CD4-positive, alpha-beta T cell treated with Interleukin-17A for 1 hour (primary cell): Measurements from ENCODE around the gene RBM28.

Experiments
- DNase-seq: peaks from one replicate; pipeline ENCODE4 v3.0.0-alpha.2; 2020

The RBM28 gene

DNA sequence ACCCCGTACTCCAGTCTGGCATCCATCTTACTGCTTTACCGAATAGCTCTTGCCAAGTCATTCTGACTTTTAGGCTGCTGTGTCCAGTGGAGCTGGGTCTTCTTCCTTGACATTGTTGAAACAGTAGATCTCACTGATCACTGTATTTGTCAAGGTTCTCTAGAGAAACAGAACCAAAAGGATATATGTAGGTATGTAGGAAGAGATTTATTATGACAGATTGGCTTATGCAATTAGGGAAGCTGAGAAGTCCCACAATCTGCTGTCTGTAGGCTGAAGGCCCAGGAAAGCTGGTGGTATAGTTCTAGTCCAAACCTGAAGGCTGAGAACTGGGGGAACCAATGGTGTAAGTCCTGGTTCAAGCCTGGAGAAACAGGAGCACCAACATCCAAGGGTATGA lies 29.9 kb upstream of the RBM28 start:
- DNase-seq: no peak

DNA sequence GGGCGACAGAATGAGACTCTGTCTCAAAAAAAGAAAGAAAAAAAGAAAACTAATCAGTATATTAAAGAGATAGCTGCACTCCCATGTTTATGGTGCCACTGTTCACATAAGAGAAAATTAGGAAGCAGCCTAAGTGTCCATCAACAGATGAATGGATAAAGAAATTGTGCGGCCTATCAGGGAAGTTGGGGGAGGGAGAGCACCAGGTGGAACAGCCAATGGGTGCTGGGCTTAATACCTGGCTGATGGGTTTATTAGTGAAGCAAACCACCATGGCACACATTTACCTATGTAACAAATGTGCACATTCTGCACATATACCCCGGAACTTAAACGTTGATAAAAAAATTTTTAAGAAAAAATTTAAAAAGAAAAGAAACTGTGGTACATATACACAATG lies 26.8 kb upstream of the RBM28 start:
- DNase-seq: no peak

DNA sequence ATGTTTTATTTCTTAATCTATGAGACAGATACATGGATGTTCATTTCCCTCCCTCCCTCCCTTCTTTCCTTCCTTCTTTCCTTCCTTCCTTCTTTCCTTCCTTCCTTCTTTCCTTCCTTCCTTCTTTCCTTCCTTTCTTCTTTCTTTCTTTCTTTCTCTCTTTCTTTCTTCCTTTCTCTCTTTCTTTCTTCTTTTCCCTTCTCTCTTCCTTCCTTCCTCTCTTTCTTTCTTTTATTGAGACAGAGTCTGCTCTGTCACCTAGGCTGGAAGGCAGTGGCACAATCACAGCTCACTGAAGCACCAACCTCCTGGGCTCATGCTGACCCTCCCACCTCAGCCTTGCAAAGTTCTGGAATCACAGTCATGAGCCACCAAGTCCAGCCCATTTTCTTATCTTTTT lies 23.3 kb upstream of the RBM28 start:
- no peak for DNase-seq

DNA sequence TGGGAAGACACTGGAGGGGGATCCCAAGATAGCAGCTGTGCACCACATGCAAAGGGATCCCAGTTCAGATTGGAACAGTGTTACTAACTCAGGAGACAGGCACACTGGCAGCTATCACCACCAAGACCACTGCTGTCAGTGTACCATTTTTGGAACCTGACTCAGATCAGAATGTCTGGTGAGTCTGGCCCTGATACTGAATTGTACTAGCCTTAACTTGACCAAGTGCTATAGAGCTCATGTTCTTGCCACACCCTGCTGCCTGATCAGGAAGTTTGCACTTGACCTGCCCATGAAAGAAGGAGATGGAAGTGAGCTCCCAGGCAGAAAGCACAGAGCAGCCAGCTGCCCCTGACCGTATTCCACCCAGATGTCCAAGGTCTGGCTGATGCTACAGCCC lies 22.6 kb upstream of the RBM28 start:
- no peak for DNase-seq

DNA sequence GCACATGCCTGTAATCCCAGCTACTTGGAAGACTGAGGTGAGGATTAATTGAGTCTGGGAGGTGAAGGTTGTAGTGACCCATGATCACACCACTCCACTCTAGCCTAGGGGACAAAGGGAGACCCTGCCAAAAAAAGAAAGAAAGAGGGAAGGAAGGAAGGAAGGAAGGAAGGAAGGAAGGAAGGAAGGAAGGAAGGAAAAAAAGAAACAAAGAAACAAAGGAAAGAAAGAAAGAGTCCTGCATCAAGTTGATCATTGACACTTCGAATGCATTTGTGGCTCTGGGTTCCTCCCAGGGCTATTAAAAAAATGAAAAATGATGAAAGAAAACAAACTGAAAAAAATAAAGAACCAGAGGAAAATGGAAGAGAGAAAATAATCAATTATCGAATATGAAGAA lies 21.7 kb upstream of the RBM28 start:
- DNase-seq: no peak

DNA sequence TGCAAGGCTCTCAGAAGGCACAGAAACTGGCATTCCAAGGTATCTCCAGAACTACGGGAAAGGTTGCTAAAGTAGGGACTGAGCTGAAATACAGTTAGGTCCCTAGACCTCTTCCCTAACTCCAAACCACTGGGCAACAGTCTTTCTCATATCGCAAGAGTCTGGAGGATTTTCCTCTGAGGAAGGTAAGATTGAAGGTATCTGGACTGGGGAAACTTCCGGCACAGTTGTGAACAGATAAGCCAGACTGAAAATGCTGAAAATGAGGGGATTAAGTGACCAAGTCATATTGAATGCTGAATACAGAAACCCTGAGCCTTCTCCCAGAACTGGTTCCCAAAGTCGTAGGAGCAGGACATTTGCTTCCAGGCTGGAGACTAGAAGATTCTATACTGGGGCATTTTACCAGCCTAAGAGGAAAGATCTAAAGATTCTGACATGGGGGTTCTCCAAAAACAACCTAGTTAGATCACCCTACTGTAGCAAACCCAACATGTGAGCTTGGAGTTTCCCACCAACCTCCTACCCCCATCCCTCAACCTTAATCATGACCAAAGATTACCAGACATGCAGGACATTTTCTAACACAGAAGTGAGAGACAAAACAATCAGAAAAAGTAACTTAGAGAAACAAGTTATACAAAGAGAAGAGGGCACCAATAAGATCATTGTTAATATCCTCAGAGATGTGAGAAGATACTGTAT lies 20.6 kb upstream of the RBM28 start:
- DNase-seq: no peak

DNA sequence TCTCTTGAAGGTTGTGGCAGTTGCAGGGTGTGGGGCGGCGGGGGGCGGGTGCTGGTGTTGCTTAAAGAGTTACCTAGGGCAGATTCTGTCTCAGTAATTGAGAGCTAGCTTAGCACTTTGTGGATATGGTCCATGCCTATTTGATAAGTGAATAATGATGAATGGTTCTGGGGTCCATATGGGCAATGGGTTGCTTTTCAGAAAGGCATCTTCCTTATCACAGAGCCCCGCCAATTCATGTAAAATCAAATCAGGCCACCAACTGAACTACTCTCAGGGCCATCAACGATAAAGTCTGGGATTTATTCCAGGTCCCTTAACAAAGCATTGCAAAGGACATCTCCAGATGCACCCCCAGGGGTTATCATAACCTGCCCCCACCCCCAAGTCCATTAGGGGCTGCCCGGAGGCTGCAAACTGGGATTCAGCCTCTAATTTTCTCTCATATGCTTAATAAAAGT lies 19.6 kb upstream of the RBM28 start:
- no peak for DNase-seq

DNA sequence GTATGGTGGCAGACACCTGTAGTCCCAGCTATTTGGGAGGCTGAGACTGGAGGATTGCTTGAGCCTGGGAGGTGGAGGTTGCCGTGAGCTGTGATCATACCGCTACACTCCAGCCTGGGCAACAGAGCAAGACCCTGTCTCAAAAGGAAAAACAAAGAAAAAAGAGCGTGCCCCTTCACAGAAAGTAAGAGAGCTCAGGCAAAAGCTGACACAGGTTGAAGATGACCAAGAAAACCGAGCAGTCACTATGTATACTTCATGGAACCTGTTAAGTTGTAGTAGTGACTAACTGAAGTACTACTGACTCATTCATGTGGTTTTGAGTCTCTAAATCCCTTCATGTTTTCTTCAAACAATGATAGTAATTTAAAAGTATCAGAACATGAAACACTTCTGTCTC lies 19.0 kb upstream of the RBM28 start:
- DNase-seq: no peak

DNA sequence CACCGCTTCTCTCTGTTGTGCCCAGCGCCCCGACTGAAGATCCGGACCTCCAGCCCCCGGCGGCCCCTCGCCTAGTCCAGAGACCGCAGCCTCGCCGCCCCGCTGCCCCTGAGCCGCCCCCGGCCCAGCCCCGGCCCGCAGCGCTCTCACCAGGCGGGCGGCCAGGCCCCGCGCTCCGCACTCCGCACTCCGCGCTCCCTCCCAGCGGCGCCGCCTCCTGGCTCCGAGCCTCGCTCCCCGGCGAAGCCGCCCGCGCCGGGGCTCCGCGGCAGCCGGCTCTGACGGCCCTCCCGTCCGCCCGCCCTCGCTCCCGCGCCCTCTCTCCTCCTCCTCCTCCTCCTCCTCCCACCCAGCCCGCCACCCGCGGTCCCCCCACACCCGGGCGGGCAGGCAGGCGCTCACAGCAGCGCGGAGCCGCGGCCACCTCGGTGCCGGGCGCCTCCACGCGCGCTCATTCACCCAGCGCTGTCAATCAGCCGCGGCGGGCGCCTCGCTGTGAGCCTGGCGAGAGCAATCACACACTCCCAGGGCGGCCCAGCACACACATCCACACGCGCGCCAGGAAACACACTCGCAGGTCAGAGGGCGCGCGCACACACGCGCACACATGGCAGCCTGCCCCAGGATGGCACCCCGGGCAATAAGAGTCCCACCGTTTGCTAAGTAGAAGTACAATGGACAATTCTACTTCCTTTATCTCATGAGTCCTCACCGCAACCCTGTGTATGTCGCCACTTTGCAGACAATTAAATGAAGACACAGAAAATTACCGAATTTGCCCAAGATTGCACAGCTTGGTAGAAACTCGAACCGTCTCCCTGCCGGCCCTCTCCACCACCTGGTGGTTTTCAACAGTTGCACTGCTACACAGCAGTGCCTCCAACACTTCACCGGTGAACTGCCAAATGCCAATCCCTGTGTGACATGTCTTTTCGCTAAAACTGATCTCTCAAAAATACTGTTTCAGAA lies 18.0 kb upstream of the RBM28 start, which contains the start of gene PRRT4:
TSS of gene PRRT4 (minus strand) at position 280 of the 969 bp plus-strand sequence.
- peak; percentile 58 for DNase-seq

DNA sequence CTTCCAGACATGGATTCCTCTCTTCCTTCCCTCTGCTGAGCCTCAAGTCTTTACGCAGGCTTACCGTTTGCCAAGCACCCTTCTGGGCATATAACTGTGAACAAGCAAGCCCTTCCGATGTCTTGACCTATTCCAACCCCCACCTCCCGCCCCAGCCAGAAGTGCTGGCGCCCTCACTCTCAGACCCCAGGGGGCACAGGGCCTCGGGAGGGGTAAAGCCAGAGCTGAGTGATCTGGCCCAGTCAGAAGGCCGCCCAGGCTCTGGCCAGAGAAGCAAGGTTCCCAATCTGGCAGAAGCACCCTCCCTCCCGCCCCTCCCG lies 16.6 kb upstream of the RBM28 start:
- no peak for DNase-seq

DNA sequence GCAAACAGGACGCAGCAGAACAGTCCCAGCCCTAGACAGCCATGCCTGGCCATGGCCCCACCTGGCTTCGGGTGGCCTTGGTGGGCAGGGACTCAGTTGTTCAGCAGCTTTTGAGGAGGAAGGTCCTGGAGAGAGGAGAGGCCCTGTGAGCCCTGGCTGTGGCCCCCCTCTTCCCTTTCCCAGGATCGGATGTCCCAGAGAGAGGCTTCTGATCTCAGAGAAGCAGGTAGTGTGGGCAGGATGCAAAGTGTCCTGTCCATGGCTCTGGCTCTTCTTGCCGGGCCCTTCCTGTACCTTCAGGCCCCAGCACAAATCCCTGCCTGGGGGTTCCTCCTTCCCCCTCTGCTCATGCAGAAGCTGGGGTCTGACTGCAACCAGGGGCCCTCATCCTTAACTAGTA lies 16.2 kb upstream of the RBM28 start:
- no peak for DNase-seq

DNA sequence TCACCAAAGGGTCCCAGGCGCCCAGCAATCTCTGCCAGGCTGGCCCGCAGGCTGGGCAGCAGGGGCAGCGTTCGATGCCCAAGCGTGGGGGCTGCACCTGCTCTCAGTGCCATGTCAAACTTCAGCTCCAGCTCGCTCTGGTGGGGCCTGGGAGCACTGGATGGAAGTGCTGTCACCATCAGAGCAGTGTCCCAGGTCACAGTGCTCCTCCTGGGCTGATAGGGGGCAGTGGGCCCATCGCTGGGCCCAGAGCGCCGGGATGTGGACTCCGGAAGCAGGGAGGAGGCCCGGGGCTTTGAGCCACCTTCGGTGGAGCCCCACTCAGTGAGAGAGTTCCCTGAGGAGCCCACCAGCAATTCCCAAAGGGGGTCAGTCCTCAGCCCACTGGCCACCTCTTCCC lies 15.6 kb upstream of the RBM28 start:
- no peak for DNase-seq

DNA sequence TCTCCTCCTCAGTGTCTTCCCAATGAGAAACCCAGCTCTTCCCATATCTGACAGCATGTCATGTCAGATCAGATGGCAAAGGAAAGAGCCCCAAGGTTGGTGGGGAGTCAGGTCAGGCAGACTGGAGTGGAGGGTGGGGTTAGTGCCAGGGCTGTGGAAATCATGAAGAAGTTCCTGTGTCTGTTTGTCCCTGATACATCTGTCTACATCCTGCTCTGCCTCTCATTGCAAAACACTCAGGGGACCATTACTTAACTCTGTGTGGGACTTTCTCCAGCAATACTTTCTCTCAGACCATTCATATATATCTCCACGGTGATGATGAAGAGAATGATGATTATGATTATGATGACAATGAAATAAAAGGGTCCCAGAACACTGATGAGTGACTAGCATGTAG lies 14.5 kb upstream of the RBM28 start:
- DNase-seq: no peak

DNA sequence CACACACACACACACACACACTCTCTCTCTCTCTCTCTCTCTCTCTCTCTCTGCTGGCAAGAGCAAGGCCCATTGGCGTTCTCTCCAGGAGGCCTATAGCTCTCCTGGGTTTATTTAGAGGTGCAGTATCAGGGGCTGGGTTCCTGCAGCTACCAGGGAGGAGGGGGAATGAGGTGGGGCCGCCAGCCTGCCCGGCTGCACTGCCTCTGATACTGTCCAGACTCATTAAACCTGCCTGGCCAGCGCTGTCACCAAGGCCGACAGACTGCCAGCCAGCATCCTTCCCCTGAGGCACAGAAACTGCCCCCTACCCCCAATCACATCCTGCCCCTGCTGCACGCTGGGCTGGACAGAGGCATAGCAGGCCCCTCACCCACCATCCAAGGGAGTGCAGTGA lies 13.5 kb upstream of the RBM28 start:
- DNase-seq: no peak

DNA sequence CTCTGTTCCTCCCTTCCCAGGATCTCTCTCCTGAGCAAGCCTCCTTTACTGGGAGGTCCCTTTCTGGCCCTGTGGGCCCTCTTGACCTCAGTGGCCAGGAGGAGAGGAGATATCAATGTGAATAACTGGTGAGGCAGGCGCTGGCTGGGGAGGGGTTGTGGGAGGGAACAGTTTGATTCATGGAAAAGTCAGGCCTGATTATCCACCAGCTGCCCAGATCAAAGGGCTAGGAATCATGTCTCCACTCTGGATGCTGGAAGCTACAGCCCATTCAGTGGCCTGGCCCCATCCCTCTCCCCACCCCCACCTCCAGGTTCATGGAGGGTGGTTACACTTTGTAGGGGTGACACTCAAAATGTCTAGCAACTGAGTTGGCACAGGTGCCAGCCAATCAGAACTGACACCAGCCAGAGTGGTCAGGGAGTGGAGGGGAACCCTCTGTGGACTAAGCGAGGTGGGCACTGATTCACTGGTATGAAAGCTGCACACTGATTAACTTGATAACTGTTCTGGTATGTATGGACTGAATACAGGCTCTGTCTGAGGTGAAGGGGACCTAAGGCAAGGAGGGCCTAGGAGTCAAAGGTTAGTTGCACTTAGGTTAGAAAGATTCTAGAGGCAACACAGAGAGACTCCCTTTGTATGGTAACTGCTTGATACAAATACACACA lies 13.0 kb upstream of the RBM28 start:
- no peak for DNase-seq

DNA sequence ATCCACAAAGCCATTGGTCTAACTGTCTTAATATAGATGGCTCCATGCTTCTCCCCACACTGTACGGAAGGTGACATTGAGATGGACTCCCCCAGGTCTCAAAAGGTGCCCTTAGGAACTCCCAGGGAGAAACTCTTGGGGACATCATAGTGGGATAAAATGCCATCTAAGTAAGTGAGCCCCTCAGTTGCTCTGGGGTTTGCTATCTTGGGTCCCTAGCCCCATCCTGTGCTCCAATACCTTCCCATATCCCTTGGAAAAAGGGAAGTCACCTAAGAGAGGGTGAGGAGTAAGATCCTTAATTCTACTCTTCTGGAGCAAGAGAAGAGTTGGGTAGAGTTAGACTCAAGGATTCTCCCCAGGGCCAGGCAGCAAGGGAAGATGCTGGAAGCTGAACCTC lies 9.9 kb upstream of the RBM28 start:
- no peak for DNase-seq

DNA sequence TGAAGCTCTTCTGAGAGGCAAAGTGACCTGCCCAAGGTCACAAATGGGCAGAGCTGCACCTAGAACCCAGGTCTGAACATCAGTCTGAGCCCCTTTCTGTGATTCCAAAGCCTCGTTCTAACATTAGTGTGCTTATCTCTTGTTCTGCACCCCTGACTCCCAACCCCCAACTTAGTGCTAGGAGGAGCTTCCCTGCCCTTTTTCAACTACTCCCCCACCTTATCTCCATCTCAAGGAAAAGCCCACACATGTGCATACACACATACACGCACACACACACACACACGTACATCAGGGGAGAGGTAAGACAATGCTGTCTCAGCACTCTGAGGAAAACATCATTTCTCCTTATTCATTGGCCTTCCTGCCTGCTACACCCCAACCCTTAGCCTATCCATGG lies 9.5 kb upstream of the RBM28 start:
- DNase-seq: no peak

DNA sequence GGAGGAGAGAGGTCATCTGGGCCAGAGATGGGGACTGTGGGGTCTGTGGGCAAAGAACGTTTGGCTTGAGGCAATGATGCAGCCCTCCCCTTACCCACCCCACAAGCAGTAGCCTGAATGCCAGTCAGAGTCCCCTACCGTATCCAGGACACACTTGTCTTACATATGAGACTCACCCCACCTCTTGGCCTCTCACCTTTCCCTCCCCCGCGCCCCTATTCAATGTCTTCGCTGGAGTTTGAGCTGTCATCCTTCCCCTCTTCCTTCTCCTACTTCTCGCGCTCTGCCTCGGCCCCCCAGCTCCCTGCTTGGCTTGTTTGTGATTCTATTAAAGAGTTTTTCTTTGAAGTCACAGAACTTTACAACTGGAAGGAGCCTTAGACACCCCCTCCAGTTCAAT lies 8.9 kb upstream of the RBM28 start:
- no peak for DNase-seq

DNA sequence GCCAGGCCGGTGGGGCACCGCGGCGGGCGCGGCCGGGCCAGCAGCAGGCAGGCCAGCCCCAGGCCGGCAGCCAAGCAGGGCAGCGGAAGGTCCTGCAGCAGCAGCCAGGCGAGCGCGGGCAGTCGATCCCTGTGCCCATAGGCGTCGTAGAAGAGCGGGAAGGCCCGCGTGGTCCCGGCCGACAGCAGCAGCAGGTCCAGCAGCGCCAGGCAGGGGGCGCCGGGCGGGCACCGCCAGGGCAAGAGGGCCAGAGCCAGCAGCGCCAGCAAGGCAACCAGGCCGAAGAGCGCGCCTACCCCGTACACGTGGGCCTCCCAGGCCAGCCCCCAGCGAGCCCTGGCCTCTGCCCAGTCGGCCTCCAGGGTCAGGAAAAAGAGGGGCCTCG lies 8.4 kb upstream of the RBM28 start:
- DNase-seq: peak; percentile 18

DNA sequence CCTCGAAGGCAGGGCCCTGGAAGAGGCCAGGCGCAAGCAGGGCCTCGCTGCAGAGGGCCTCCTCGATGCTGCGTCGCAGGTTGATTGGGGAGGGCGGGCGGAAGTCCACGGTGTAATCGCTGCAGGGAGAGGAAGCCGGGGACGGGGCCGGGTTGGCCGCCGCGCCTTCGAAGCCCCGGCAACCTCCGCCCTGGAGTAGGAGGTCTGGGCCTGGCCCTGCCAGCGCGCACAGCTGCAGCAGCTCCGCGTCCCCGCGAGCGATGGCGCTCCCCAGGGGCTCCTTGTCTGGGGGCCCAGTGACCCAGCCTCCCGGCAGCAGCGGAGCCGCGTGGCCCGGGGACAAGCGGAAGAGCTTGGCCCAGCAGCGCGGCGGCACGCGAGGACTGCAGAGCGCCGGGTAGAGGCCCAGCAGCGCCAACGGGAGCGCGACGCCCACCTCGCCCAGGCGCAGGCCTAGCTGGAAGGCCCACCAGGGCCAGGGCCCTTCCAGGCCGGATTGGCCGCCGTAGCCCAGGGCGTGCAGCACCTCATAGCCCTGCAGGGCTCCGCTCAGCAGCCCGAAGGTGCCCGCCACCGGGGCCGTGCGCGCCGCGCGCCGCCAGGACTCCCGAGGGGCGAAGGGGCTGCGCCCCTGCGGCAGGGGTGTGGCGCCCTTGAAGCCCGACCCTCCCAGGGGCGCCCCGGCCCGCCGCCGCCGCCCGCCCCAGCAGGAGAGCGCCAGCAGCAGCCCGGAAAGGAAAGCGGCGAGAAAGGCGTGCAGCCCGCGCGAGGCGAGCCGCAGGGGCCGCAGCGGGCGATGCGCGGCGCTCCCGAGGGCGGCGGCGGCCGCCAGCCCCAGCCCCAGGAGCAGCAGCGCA lies 7.8 kb upstream of the RBM28 start:
- peak; percentile 8 for DNase-seq

DNA sequence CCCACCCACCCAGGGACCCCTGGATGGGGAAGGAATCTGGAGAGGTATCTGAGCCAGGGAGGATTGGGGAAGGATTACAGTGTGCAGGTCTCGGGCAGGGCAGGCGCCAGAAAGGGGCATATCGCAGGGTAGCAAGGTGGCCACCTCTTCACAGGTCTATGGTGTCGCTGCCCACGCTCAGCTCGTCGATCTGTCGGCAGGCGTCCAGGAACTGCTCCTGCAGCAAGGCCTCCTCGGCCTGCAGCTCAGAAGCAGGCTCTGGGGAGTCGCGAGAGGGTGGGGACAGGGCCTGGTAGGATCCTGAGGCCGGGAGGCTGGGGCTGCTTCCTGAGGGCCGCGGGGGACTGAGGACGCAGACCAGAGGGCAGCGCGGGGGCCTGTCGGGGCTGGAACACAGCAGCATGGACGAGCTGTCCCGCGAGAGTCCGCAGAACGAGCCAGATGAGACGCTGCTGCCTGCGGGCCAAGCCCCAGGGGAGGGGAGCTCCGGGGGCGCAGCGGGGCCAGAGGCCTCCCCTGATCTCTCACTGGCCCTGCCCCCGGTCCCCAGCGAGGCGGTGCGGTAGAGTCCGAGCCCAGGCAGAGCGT lies 7.1 kb upstream of the RBM28 start:
- DNase-seq: no peak

DNA sequence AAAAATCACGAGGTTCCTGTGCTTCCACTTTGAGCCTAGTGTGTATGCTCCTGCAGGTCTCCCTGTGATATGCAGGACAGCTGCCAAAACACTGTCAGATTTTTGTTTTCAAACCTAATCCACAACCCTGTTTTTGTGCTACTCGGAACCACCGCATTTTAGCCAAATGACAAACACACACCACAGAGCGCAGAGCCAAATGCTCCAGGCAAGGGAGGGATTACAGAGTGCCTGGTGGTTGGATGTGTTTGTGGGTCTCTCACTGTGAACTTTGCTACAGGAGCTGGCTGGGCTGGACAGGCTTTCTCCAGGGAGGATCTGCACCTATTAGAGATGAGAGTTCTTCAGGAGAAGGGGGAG lies 5.7 kb upstream of the RBM28 start:
- no peak for DNase-seq
